KOPT-K1 (cell line): ENCODE data around the gene ACTG1.
A peak's percentile ranks its signal among the peaks of the same experiment; 100 is the strongest.

Source experiments
- H3K27ac ChIP-seq: fragments of 200-600 bp; sonication (generic); 2 replicates; pipeline ENCODE4 v1.5.1; 2016; ENCODE audit warnings: antibody characterized with exemption, mild to moderate bottlenecking, low read depth, low read length; ENCODE audit not compliant: poor library complexity, severe bottlenecking
- H3K36me3 ChIP-seq: fragments of 200-600 bp; sonication (generic); 2 replicates; pipeline ENCODE4 v1.5.1; 2017; ENCODE audit warnings: antibody characterized with exemption, mild to moderate bottlenecking, low read length, moderate library complexity; ENCODE audit not compliant: insufficient read depth
- H3K9me3 ChIP-seq: fragments of 200-600 bp; sonication (generic); 2 replicates; pipeline ENCODE4 v1.5.1; 2017; ENCODE audit warnings: antibody characterized with exemption, low read length, mild to moderate bottlenecking; ENCODE audit not compliant: insufficient read depth, poor library complexity, severe bottlenecking

The ACTG1 gene

DNA sequence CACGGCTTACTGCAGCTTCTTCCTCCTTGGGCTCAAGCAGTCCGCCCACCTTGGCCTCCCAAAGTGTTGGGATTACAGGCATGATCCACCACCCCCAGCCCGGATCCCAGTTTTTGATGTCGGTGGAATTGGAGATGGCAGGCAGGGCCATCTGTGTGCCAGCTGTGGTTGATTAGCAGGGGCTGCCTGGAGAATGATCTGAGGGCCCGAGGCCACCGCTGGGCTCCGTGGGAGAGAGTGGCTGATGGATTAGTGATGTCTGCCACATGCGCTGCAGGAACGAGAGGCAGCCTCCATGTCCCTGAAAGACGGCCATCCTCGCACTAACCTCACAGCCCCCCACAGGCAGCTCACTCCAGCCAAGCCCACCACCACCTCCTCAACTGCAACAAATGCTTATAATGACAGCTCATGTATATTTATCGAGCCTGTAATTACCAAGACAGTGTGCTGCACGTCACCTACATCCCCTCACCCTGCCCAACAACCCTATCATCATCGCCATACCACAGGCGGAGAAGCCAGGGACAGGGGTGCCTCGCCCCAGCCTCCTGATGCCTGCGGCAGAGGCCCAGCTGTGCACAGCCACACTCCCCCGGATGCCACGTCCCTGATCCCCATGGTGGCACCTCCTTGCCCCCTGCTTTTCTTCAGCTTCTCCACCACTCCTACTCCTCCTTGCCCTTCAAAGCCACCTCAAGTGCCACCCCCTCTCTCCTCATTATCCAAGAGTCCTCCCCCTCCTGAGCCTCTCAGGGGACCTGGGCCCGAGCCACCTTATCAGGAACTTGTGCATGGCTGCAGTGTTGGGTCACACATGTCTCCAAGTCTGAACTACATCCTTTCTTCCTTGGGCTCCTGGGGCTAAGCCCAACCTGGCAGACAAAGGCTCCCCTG lies 33.2 kb downstream of the ACTG1 start:
- H3K9me3 ChIP-seq: no peaks in the 10 kb centered on the region
- peak overlapping the region; percentile 98 for H3K27ac ChIP-seq

DNA sequence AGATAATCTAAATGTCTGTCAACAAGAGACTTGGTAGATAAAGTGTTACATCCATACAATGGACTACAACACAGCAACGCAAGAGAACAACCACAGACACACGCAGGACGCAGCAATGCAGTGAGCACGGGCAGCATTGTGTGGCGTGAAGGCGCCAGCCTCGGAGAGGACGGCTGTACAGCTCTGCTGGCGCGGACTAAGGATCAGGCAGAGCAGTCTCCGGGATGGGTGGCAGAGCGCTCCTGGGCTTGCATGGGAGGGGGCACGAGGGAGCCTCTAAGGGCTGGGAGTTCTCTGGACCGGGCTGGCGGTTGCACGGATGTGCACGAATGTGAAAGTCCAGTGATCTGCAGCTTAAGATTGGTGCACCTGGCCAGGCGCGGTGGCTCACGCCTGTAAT lies 34.5 kb downstream of the ACTG1 start:
- Histone ChIP-seq H3K9me3 (no peaks in the 10 kb centered on the region), H3K27ac (no peak overlapping the region), H3K36me3 (no peaks in the 10 kb centered on the region)

More for the DNA sequence above, 33.2 kb downstream of the ACTG1 start:
- no peaks in the 10 kb centered on the region for H3K36me3 ChIP-seq

DNA sequence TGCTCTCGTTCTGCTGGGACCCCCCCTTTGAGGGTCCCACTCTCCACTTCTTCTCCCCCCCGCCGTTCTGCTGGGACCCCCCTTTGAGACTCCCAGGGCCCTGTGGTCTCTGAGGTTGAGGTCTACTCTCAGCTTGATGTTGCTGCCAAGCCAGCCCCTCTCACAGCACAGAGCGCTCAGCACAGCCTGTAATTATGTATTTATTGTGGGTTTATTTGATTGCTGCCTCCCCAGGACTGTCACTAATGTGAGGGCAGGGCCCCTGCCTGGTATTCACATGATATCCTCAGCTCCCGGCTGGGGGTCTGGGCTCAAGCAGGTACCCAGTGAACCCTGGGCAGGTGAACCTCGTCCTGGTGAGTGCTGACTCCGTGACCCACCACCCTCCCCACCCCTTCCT lies 35.4 kb downstream of the ACTG1 start:
- Histone ChIP-seq H3K27ac (peak overlapping the region; percentile 30), H3K36me3 (no peaks in the 10 kb centered on the region), H3K9me3 (no peaks in the 10 kb centered on the region)

DNA sequence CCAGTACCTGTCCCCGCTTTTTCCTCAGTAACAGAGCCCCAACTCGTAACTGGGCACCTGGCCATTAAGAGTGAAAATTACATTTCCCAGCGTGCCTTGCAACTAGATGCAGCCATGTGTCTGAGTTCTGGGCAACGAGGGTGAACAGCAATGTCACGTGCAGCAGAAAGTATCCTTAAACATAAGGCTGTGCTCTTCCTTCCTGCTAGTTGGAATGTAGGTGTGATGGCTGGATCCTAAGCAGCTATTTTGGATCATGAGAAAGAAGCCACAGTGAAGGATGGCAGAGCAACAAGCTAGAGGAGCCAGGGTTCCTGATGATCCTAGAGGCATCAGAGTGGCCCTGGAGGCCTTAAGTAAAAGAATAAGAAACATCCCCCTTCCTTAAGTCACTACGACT lies 36.0 kb downstream of the ACTG1 start:
- H3K36me3 ChIP-seq: no peaks in the 10 kb centered on the region
- no peak overlapping the region for H3K27ac ChIP-seq
- no peaks in the 10 kb centered on the region for H3K9me3 ChIP-seq

DNA sequence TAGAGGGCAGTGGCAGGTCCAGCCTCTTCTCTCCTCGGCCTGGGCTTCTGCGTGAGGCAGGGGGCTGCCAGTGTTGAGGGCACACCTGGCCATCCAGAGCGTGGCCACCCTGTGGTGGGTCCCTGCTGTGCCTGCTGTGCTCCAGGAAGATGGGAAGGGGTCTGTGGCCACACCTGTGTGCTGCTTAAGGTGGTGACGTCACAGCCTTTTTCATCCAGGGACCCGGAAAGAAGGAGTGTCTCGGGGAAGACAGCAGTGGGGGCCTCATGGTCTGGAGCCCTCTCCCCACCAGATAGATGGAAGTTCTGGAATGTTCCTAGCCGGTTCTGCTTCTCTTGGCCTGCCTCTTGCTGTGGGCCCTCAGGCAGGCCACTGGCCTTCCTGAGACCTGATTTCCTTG lies 36.5 kb downstream of the ACTG1 start:
- H3K9me3 ChIP-seq: no peaks in the 10 kb centered on the region
- no peaks in the 10 kb centered on the region for H3K36me3 ChIP-seq
- no peak overlapping the region for H3K27ac ChIP-seq

DNA sequence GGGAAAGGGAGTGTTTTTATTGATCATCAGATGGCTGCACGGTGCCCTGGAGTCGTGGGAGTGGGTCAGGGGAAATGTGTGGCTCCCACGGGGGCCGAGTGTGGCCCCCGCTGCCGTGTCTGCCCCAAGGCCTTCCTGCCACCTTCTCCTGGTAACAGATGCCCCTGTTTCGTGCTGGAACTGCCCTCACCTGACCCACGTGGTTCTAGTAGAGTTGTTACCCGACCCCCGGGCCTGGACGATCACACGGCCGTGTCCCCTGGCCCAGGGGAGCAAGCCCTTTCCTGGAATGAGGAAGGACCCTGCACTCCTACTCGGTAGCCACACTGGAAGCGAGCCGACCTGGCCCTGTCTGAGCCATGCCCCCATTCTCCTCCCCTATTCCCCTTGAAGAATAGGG lies 37.6 kb downstream of the ACTG1 start:
- H3K9me3 ChIP-seq: no peaks in the 10 kb centered on the region
- H3K36me3 ChIP-seq: peaks cover 8% of the 10 kb centered on the region; the same call in 1 of the 2 replicates
- H3K27ac ChIP-seq: no peak overlapping the region

DNA sequence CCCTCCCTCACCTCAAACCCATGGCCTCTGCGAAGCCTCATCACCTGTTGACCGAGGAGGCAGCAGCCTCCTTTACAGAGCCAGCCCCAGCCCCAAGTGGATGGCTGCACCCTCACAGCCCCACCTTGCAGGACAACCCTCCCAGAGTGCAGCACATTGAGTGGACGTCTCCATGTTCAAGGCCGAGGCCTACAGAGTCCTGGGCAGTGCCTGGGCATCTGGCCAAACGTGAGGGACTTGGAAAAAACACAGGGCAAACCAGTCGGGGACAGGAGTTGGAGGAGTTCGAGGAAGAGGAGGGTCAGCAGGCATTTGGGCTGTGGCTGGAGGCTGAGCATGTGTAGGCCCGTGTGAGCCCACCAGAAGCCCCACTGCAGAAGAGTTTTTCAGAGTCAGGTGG lies 39.6 kb downstream of the ACTG1 start:
- Histone ChIP-seq H3K9me3 (no peaks in the 10 kb centered on the region), H3K36me3 (peaks cover 28% of the 10 kb centered on the region), H3K27ac (no peak overlapping the region)

DNA sequence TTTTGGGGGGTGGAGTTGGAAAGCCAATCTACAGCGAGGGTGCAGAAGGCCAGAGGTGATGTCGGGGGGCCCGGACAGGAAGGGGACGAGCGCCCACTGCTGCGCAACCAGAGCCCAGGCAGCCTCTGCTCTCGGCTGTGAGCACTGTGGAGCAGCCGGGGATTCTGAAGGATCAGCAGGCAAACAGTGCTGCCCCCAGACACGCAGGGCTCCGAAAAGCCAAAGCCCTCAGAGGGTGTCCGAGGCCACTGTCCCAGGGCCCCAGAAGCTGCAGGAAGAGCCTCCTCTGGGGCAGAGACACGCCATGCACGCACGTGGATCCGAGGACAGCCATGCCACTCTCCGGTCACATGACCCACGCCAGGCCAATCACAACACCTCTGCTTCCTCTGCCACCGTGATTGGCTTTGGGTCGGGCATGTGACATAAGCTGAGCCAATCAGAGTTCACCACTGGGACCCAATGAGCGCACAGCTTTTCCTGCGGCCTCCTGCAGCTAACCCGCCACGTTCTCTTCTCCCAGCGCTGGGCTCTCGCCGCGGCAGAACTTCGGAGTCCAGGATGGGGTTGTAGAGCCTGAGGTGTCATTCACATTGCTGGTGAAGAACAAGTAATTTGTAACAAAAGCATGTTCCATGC lies 40.7 kb downstream of the ACTG1 start:
- Histone ChIP-seq H3K36me3 (peaks cover 38% of the 10 kb centered on the region), H3K27ac (no peak overlapping the region), H3K9me3 (no peaks in the 10 kb centered on the region)

DNA sequence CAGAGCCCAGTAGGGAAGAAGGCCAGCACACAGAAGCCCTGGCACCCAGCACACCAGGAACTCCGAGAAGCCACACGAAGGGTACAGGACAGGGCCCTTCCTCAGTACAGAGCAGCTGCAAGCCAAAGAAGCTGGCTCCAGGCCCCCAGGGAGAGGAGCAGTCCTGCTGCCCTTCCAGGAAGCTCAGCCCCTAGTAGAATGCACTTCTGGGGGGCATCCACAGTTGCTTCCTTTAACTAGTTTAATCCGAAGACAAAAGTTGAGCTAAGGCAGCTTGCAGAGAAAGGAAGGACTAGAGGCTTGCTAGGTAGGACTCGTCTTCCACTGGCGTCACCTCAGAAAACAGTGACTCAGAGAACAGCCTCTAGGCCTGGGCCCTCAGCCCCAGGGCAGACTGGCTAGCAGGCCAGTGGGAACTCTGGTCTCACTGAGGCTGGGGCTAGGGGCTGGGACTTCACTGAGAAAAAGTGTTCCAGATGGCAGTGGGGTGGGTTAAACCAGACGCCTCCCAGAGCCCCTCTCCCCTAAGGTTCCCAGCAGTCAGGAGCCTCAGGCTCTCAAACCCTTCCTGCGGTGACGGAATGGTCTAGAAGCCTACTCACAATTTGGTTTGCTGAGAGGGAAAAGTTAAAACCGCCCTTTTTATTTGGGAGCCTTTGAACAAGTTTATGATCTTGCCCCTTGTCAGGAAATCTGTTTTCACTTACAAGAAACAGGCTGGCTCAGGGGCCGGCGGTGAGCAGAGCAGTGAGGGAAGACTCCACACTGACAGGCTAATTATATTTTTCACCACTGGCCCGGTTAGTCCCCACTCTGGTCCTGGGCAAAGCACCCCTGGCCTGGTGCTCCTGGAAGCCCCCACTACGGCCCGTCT lies 41.4 kb downstream of the ACTG1 start:
- Histone ChIP-seq H3K9me3 (no peaks in the 10 kb centered on the region), H3K36me3 (peaks cover 46% of the 10 kb centered on the region), H3K27ac (peak overlapping the region; percentile 28)

DNA sequence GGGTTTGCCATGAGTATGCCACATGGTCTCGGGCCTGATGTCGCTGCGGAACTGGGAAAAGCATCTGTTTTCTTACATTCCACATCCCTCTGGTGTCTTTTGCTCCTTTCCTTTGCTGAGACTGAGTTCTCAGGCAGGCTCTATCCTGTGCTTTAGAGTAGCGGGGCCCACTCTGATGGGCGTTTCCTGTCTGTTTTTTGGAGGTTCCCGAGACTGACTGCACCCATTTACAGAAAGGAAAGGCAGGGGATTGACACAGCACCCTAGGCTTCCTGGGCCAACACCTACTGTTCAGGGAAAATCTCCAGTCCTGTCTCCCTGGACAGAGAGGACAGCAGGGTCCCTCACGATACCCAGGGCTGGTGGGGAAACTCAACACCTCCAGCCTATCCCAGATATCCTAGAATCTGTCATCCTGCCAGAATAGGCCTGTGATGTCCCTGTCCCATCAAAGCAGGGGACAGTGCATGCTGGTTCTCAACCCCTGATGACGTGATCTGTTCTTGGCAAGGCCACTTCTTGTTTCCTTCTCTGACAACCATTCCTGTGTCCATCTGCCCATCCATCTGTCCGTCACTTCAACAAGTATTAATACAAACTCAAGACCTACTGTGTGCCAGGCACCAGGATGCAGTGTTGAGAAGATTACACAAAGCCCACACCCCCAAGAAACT lies 42.2 kb downstream of the ACTG1 start:
- Histone ChIP-seq H3K36me3 (peaks cover 54% of the 10 kb centered on the region), H3K27ac (peak overlapping the region; percentile 28), H3K9me3 (no peaks in the 10 kb centered on the region)

DNA sequence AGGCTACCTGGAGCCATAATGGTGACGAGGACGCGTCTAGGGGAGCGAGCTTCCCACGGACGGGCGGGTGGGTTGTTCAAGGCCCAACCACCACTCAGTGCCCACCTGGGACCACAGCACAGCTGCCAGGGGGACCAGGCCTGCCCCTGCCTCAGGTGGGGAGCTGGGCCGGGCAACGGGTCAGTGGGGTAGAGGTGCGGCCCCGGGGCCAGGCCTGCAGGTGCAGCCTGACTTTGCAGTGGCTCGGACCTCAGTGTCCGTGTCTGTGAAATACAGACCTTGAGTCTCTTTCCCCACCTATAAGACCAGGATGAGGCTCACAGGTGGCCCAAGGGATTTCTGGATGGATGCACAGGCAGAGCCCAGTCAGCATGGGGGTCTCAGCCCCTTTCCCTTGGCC lies 43.3 kb downstream of the ACTG1 start:
- Histone ChIP-seq H3K27ac (peak overlapping the region; percentile 28), H3K9me3 (no peaks in the 10 kb centered on the region), H3K36me3 (peaks cover 65% of the 10 kb centered on the region)

DNA sequence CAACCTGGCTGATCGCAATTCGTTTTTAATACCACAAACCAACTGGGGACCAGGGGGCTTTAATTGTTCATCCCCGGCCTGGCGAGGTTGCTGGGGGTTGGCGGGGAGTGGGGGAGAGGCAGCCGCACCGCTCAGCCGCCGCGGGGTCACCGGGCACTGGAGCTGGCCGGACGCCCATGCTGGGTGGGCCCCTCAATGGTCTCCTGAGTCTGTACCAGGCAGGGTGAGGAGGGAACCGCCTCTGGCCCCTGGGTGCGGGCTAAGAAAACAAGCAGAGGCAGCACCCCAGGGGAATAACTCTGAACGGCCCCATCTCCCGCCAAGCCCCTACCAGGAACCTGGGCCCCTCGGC lies 43.9 kb downstream of the ACTG1 start:
- Histone ChIP-seq H3K36me3 (peaks cover 70% of the 10 kb centered on the region), H3K9me3 (no peaks in the 10 kb centered on the region), H3K27ac (no peak overlapping the region)

DNA sequence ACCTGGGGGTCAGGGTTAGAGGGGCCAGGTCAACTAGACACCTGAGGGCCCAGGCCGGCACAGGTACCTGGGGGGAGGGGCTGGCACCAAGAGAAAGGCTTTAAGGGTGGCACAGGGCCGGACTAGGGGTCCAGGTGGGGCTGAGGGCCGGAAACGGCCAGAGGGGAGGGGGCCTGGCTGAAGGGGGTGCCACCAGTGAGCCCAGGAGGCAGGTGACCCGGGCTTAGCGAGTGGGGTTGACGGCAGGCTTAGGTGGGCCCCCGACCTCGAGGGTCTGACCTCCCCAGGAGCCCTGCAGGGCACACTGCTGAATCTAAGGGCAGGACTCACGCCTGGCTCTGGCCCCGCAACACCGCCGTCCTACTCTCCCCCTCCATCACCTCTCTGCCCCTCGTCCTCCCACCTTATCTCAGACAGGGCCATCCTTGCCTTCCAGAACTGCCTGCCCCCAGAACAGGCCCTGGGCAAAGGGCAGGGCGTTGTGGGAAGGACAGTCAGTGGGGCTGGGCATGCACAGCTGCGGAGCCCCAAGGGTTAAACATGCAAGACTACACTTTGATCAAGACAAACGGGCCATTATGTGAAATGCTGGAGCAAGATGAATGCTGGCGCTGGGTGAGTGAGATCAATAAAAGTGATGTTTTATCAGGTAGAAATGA lies 44.4 kb downstream of the ACTG1 start:
- Histone ChIP-seq H3K27ac (no peak overlapping the region), H3K9me3 (no peaks in the 10 kb centered on the region), H3K36me3 (peaks cover 75% of the 10 kb centered on the region)
